ENCODE results near the gene C9orf153. TPM values are rescaled to one million over a fixed set of nuclear protein-coding genes. Genes with fewer than 3 reads are reported as not detected.

Gene C9orf153
- total and polyA plus RNA-seq, 2 of the 4 experiments (the other 2 are of a cell fraction) = not detected

DNA sequence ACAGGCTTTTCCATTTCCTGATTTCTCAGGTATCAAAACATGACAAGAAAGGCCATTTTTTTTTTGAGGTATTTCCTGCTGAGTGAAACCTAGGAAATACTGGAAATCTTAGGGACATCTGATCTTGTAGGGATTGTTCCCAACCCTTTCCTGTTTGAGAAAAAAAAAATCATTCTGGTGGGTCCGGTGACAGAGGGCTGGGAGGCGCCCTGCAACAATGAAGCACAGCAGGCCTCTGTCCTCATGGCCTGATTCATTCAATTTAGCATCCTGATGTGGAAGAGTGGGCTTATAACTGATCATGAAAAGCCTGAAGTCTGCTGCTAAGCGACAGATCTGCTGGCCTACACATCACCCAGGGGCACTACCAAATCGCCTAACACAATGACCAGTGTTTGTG is 3.0 kb upstream of the C9orf153 start:
- Histone ChIP-seq H4K20me1 (ENCODE audit: insufficient read depth, low read length) (no peaks in the 10 kb centered on the region), H4K91ac (ENCODE audit: insufficient read depth, low read depth, low read length) (no peak overlapping the region), H3K9me3 (ENCODE audit: control insufficient read depth, insufficient read depth, low read length) (no peaks in the 10 kb centered on the region), H2BK15ac (ENCODE audit: low read depth, low read length) (no peak overlapping the region), H2AK5ac (ENCODE audit: low read depth, low read length) (no peak overlapping the region), H2BK20ac (ENCODE audit: low read depth, low read length) (no peak overlapping the region), H3K27ac (ENCODE audit: insufficient read depth, low read length) (no peak overlapping the region), H3K4me1 (ENCODE audit: control insufficient read depth, insufficient read depth, low read length) (peaks cover 4% of the 10 kb centered on the region; the same call in 1 of the 2 replicates), H3K27me3 (ENCODE audit: control insufficient read depth, insufficient read depth, low read length) (no peaks in the 10 kb centered on the region), H3K23ac (ENCODE audit: low read depth, low read length) (no peak overlapping the region), H3K56ac (ENCODE audit: extremely low read depth, insufficient read depth, low read length) (no peak overlapping the region), H2AK9ac (replicated peaks; ENCODE audit: low read depth, low read length, poor library complexity) (peak overlapping the region; percentile 81), H3K79me1 (ENCODE audit: low read depth in 1 of 2, low read length in 2 of 2) (peaks cover 0 to 10% of the 10 kb centered on the region in 2 experiments), H3K4ac (ENCODE audit: low read depth, low read length) (no peak overlapping the region), H4K5ac (ENCODE audit: low read depth, low read length) (no peak overlapping the region), H3K18ac (ENCODE audit: low read depth, low read length) (no peak overlapping the region), H2BK120ac (ENCODE audit: low read depth, low read length) (no peak overlapping the region), H3K36me3 (ENCODE audit: control insufficient read depth, insufficient read depth, low read length) (peaks cover 18% of the 10 kb centered on the region), H3K9ac (ENCODE audit: low read depth, low read length) (no peak overlapping the region), H3K9me1 (ENCODE audit: insufficient read depth, low read length) (peaks cover 19% of the 10 kb centered on the region; the same call in 1 of the 2 replicates), H3K14ac (replicated peaks; ENCODE audit: low read depth, low read length) (no peak overlapping the region), H2BK5ac (ENCODE audit: low read depth, low read length, poor library complexity, severe bottlenecking) (no peak overlapping the region), H4K8ac (ENCODE audit: low read depth in 2 of 2, low read length in 2 of 2) (no peak overlapping the region), H3K4me3 (ENCODE audit: insufficient read depth, low read depth, low read length) (no peak overlapping the region), H3K4me2 (ENCODE audit: low read depth, low read length) (no peak overlapping the region), H2AFZ (replicated peaks; ENCODE audit: low read length, poor library complexity) (no peak overlapping the region)
- in situ Hi-C loops (cut with MboI; ENCODE audit: low sequenced_read_pairs) = no loop called here
- no TSS peak for BruUV-seq (replicated peaks)
- intact Hi-C loops (cut with micrococcal nuclease) = no loop called here
- ChIA-PET POLR2A (ENCODE audit: unreplicated experiment) (no interaction called here), CTCF (interaction anchor here (1.0 kb wide), 1 partner anchor 13 kb away, joined by 4 read pairs; no protein-coding TSS in a partner anchor)
- dilution Hi-C loops (cut with HindIII; ENCODE audit: low sequenced_read_pairs, unreplicated experiment) = no loop called here
- TF ChIP-seq CEBPB (IDR thresholded peaks at IDR 0.05; ENCODE audit: low read depth, low read length) = no peak
- TF ChIP-seq RAD21 (IDR thresholded peaks at IDR 0.05; ENCODE audit: low read length) = no peak
- TF ChIP-seq NFE2L2 (IDR thresholded peaks at IDR 0.05; ENCODE audit: low read depth, low read length) = no peak
- no peak for TF ChIP-seq RCOR1 (IDR thresholded peaks at IDR 0.05; ENCODE audit: insufficient replicate concordance, low read length)
- no peak for TF ChIP-seq FOS (IDR thresholded peaks at IDR 0.05; ENCODE audit: low read depth, low read length)
- TF ChIP-seq MAFK (IDR thresholded peaks at IDR 0.05; ENCODE audit: low read depth, low read length) = no peak
- TF ChIP-seq, protein P1, sequence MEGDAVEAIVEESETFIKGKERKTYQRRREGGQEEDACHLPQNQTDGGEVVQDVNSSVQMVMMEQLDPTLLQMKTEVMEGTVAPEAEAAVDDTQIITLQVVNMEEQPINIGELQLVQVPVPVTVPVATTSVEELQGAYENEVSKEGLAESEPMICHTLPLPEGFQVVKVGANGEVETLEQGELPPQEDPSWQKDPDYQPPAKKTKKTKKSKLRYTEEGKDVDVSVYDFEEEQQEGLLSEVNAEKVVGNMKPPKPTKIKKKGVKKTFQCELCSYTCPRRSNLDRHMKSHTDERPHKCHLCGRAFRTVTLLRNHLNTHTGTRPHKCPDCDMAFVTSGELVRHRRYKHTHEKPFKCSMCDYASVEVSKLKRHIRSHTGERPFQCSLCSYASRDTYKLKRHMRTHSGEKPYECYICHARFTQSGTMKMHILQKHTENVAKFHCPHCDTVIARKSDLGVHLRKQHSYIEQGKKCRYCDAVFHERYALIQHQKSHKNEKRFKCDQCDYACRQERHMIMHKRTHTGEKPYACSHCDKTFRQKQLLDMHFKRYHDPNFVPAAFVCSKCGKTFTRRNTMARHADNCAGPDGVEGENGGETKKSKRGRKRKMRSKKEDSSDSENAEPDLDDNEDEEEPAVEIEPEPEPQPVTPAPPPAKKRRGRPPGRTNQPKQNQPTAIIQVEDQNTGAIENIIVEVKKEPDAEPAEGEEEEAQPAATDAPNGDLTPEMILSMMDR (conservative IDR thresholded peaks at IDR 0.05; ENCODE audit: low read depth, low read length) = no peak
- TF ChIP-seq BHLHE40 (IDR thresholded peaks at IDR 0.05; ENCODE audit: low read depth, low read length) = no peak
- TF ChIP-seq SMC3 (IDR thresholded peaks at IDR 0.05; ENCODE audit: low read depth, low read length) = no peak
- TF ChIP-seq, protein P2, sequence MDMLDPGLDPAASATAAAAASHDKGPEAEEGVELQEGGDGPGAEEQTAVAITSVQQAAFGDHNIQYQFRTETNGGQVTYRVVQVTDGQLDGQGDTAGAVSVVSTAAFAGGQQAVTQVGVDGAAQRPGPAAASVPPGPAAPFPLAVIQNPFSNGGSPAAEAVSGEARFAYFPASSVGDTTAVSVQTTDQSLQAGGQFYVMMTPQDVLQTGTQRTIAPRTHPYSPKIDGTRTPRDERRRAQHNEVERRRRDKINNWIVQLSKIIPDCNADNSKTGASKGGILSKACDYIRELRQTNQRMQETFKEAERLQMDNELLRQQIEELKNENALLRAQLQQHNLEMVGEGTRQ (IDR thresholded peaks at IDR 0.05; ENCODE audit: low read depth, low read length) = no peak
- TF ChIP-seq MAZ (IDR thresholded peaks at IDR 0.05; ENCODE audit: borderline replicate concordance, low read depth, low read length) = no peak
- TF ChIP-seq POLR2A (IDR thresholded peaks at IDR 0.05; ENCODE audit: low read depth, low read length) = no peak
- TF ChIP-seq, protein P3, sequence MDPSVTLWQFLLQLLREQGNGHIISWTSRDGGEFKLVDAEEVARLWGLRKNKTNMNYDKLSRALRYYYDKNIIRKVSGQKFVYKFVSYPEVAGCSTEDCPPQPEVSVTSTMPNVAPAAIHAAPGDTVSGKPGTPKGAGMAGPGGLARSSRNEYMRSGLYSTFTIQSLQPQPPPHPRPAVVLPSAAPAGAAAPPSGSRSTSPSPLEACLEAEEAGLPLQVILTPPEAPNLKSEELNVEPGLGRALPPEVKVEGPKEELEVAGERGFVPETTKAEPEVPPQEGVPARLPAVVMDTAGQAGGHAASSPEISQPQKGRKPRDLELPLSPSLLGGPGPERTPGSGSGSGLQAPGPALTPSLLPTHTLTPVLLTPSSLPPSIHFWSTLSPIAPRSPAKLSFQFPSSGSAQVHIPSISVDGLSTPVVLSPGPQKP (IDR thresholded peaks at IDR 0.05; ENCODE audit: borderline replicate concordance, low read depth, low read length) = no peak
- TF ChIP-seq RFX5 (IDR thresholded peaks at IDR 0.05; ENCODE audit: low read depth, low read length) = no peak
- TF ChIP-seq CHD1 (IDR thresholded peaks at IDR 0.05; ENCODE audit: low read depth, low read length) = no peak
- TF ChIP-seq MXI1 (IDR thresholded peaks at IDR 0.05; ENCODE audit: borderline replicate concordance, low read depth, low read length) = no peak
- DNase-seq (no peak), ATAC-seq (ENCODE audit: low read depth) (no peak)
- WGBS, 2 experiments (ENCODE audit: extremely low coverage in 2 of 2, insufficient read length in 1 of 2) = no CpG with 5 or more reads among the region's 4 CpGs

Measured in IMR-90 (cell line).